Keratinocyte (primary cell): ENCODE measurements around the gene SMIM35. TPM values are rescaled to one million over a fixed set of nuclear protein-coding genes. Genes with fewer than 3 reads are reported as not detected.
A peak's percentile ranks its signal among the peaks of the same experiment; 100 is the strongest.

Source experiments
- DNase-seq: peaks from one replicate; pipeline ENCODE4 v3.0.0-alpha.2; 2011; ENCODE audit warnings: low read depth, missing footprints, low spot score
- FAIRE-seq: peaks from 2 replicates; lab custom pipeline; 2011; peaks lifted over from hg19 to GRCh38; lab: Jason Lieb, UNC
- H2AFZ ChIP-seq: 2 replicates; pipeline ENCODE4 v1.6.0; 2012; ENCODE audit warnings: low read length, control low read depth, inconsistent platforms; ENCODE audit not compliant: control insufficient read depth
- H3K27ac ChIP-seq: 2 replicates; pipeline ENCODE4 v1.5.1; 2011; ENCODE audit warnings: low read length; ENCODE audit not compliant: control insufficient read depth, insufficient read depth
- H3K27me3 ChIP-seq: 3 replicates; pipeline ENCODE4 v1.6.0; 2011; ENCODE audit warnings: low read length; ENCODE audit not compliant: control insufficient read depth, insufficient read depth; ENCODE audit errors: extremely low read depth
- H3K36me3 ChIP-seq, 2 experiments: 2 replicates in 1 of 2; 3 replicates in 1 of 2; pipeline ENCODE4 v1.5.1; 2011; ENCODE audit warnings: low read length in 2 of 2, mild to moderate bottlenecking in 1 of 2; ENCODE audit not compliant: control insufficient read depth in 2 of 2, insufficient read depth in 2 of 2; ENCODE audit errors: extremely low read depth in 1 of 2
- H3K4me1 ChIP-seq: 3 replicates; pipeline ENCODE4 v1.5.1; 2011; ENCODE audit warnings: low read length; ENCODE audit not compliant: control insufficient read depth, insufficient read depth; ENCODE audit errors: extremely low read depth
- H3K4me2 ChIP-seq: 3 replicates; pipeline ENCODE4 v1.6.0; 2011; ENCODE audit warnings: low read depth, low read length; ENCODE audit not compliant: control insufficient read depth, insufficient read depth; ENCODE audit errors: extremely low read depth
- H3K4me3 ChIP-seq, 3 experiments: fragments of 200-600 bp in 1 of 3; sonication (generic) in 1 of 3; 2 replicates in 2 of 3; 3 replicates in 1 of 3; pipeline ENCODE4 v1.5.1; 2011 to 2016; ENCODE audit warnings: low read length in 3 of 3, mild to moderate bottlenecking in 3 of 3, control low read depth in 2 of 3, inconsistent platforms in 1 of 3, low read depth in 1 of 3, mixed read lengths in 1 of 3, mixed run types in 1 of 3, moderate library complexity in 1 of 3; ENCODE audit not compliant: control insufficient read depth in 2 of 3, insufficient read depth in 2 of 3; ENCODE audit errors: extremely low read depth in 1 of 3
- H3K79me2 ChIP-seq: 2 replicates; pipeline ENCODE4 v1.6.0; 2012; ENCODE audit warnings: low read length; ENCODE audit not compliant: control insufficient read depth, insufficient read depth
- H3K9ac ChIP-seq: 3 replicates; pipeline ENCODE4 v1.6.0; 2011; ENCODE audit warnings: low read length; ENCODE audit not compliant: control insufficient read depth, insufficient read depth; ENCODE audit errors: extremely low read depth
- H3K9me1 ChIP-seq: 3 replicates; pipeline ENCODE4 v1.6.0; 2011; ENCODE audit warnings: low read length; ENCODE audit not compliant: control insufficient read depth, insufficient read depth; ENCODE audit errors: extremely low read depth
- H3K9me3 ChIP-seq: 2 replicates; pipeline ENCODE4 v1.5.1; 2012; ENCODE audit warnings: low read depth, low read length; ENCODE audit not compliant: control insufficient read depth
- H4K20me1 ChIP-seq: 3 replicates; pipeline ENCODE4 v1.6.0; 2011; ENCODE audit warnings: low read length; ENCODE audit not compliant: control insufficient read depth, insufficient read depth; ENCODE audit errors: extremely low read depth
- EZH2 ChIP-seq: IDR thresholded peaks from one replicate; pipeline ENCODE4 v1.6.1; 2012; ENCODE audit warnings: inconsistent platforms, mild to moderate bottlenecking, low read length, moderate library complexity
- dilution Hi-C: fragments of 300-500 bp; cut with MboI; formaldehyde crosslinking; loops from one replicate; pipeline ENCODE4 v1.7.0; 2020; ENCODE audit warnings: low sequenced_read_pairs; ENCODE audit not compliant: extremely low pct_ligation_motif_present
- polyA plus RNA-seq, 5 experiments: library from polyadenylated mRNA; depleted of rRNA in 3 of 5; stranded (reverse) in 3 of 5; stranded (forward) in 1 of 5; unstranded in 1 of 5; fragments of >200 nt; gene quantifications; 1 replicate in 1 of 5; 2 replicates in 3 of 5; 3 replicates in 1 of 5; pipeline versions ENCODE4 v1.2.1 to v1.2.3, GENCODE V29; 2011 to 2012; ENCODE audit warnings: missing spikeins in 2 of 5, low read depth in 1 of 5, low replicate concordance in 1 of 5
- TF ChIP-seq, protein P1 (sequence below), 3 experiments: IDR thresholded peaks in 1 of 3; conservative IDR thresholded peaks in 1 of 3; optimal IDR thresholded peaks in 1 of 3; 2 replicates in 2 of 3; 3 replicates in 1 of 3; pipeline versions ENCODE3 to v1.5.1; 2011; ENCODE audit warnings: low read length in 3 of 3, mild to moderate bottlenecking in 3 of 3, moderate library complexity in 2 of 3, control low read depth in 1 of 3, inconsistent platforms in 1 of 3; ENCODE audit not compliant: insufficient read depth in 2 of 3; ENCODE audit errors: extremely low read depth in 1 of 3

SMIM35 gene
- polyA plus RNA-seq, 1 donor (not counting 4 experiments of a cell fraction or from before 2014, with no cell fraction given): not detected

DNA sequence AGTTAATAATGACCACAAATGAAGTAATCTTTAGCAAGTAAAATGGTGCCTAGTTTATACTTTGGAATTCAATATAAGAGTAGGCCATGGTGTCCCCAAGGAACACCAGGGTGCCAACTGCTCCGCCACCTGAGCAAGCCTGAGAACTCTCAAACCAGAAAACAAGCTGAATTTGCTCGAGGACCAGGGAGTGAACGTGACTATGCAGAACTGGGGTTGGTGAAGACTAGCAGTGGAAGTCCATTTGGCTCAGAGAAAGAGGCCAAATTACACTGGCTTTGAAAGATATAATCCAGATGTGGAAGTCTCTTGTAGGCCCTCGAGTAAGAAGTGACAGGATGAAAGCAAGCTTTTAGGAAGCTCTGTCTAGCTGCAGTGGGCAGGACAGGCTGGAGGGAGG is 8.7 kb upstream of the SMIM35 start:
- Histone ChIP-seq H3K4me2 (no peak overlapping the region), H3K27me3 (no peaks in the 10 kb centered on the region), H4K20me1 (no peaks in the 10 kb centered on the region), H3K9ac (no peak overlapping the region), H3K27ac (no peak overlapping the region), H3K4me1 (peaks cover 8% of the 10 kb centered on the region), H3K79me2 (no peaks in the 10 kb centered on the region), H3K36me3 (no peaks in the 10 kb centered on the region), H3K9me1 (no peaks in the 10 kb centered on the region), H2AFZ (no peak overlapping the region), H3K9me3 (no peaks in the 10 kb centered on the region), H3K4me3 (no peak overlapping the region)
- FAIRE-seq: no peak
- TF ChIP-seq, protein P1, sequence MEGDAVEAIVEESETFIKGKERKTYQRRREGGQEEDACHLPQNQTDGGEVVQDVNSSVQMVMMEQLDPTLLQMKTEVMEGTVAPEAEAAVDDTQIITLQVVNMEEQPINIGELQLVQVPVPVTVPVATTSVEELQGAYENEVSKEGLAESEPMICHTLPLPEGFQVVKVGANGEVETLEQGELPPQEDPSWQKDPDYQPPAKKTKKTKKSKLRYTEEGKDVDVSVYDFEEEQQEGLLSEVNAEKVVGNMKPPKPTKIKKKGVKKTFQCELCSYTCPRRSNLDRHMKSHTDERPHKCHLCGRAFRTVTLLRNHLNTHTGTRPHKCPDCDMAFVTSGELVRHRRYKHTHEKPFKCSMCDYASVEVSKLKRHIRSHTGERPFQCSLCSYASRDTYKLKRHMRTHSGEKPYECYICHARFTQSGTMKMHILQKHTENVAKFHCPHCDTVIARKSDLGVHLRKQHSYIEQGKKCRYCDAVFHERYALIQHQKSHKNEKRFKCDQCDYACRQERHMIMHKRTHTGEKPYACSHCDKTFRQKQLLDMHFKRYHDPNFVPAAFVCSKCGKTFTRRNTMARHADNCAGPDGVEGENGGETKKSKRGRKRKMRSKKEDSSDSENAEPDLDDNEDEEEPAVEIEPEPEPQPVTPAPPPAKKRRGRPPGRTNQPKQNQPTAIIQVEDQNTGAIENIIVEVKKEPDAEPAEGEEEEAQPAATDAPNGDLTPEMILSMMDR (optimal IDR thresholded peaks at IDR 0.05 in 1 of 3, IDR thresholded peaks at IDR 0.05 in 1 of 3, conservative IDR thresholded peaks at IDR 0.05 in 1 of 3; ENCODE audit: extremely low read depth in 1 of 3, insufficient read depth in 2 of 3, low read length in 3 of 3): no peak
- TF ChIP-seq EZH2: no peak
- dilution Hi-C loops: no loop called here
- no peak for DNase-seq

DNA sequence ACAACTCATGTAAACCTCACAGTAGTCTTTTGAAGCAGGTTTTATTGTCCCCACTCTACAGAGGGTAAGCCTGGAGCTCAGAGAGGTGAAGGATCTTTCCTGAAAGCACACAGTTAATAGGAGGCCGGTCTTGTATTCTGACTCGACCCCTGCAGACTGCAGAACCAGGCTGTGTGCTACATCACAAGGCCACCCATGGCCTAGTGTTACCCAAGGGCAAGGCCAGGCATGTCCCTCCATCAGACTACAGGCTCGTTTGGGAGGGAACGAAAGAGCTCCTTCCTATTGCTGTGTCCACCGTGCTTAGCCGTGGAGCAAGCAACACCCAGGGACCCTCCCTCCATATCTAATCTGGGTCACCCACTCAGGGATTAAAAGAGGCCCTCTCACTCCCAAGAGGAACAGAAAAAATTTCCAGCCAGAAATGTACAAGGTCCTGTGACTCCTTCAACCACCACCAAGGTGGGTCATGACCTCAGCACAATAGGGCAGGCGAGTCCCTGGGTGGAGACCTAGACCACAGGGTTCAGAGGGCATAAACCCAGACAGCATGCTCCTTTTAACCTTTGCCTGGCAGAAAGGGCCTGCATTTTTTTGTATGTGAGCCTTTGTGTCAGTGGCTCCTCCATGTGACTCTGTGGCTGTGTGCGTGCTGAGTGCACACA is 6.3 kb upstream of the SMIM35 start:
- Histone ChIP-seq H3K9me1 (no peaks in the 10 kb centered on the region), H3K27me3 (no peaks in the 10 kb centered on the region), H3K27ac (no peak overlapping the region), H4K20me1 (no peaks in the 10 kb centered on the region), H3K4me2 (no peak overlapping the region), H3K4me3 (no peak overlapping the region), H3K4me1 (peaks cover 8% of the 10 kb centered on the region), H3K79me2 (no peaks in the 10 kb centered on the region), H3K36me3 (no peaks in the 10 kb centered on the region), H2AFZ (no peak overlapping the region), H3K9ac (no peak overlapping the region), H3K9me3 (peaks cover 6% of the 10 kb centered on the region)
- TF ChIP-seq, protein P1 (optimal IDR thresholded peaks at IDR 0.05 in 1 of 3, IDR thresholded peaks at IDR 0.05 in 1 of 3, conservative IDR thresholded peaks at IDR 0.05 in 1 of 3; ENCODE audit: extremely low read depth in 1 of 3, insufficient read depth in 2 of 3, low read length in 3 of 3): no peak
- TF ChIP-seq EZH2: no peak
- peak; percentile 19 for DNase-seq
- dilution Hi-C loops: no loop called here
- no peak for FAIRE-seq
